HG03442 (cell line): ENCODE data around the gene ARVCF.

Experiments used
- ATAC-seq: cut with Tn5 transposase; IDR thresholded peaks from one replicate; pipeline ENCODE4 v1.9.1; 2021; ENCODE audit warnings: mild to moderate bottlenecking, moderate library complexity; ENCODE audit not compliant: unreplicated experiment

ARVCF gene

DNA sequence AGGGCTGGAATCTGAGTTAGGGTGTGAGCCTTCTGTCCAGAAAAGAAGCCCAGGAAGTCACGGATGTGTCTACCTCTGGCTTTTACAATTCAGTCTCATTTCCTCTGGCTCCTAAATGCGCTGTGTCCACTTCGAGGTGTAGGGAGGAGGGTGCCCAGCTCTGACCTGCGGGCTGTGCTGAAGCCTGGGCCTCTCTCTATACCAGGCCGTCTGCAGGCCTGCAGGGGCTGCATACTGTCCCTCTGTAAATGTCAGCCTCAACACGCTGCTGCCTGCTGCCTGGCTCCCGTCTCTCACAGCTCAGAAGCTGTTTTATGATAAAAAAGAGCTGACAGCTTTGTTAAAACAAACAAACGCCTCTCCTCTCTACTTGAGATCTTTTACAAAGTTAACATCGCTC, 14.5 kb downstream of the ARVCF start:
- ATAC-seq = no peak

DNA sequence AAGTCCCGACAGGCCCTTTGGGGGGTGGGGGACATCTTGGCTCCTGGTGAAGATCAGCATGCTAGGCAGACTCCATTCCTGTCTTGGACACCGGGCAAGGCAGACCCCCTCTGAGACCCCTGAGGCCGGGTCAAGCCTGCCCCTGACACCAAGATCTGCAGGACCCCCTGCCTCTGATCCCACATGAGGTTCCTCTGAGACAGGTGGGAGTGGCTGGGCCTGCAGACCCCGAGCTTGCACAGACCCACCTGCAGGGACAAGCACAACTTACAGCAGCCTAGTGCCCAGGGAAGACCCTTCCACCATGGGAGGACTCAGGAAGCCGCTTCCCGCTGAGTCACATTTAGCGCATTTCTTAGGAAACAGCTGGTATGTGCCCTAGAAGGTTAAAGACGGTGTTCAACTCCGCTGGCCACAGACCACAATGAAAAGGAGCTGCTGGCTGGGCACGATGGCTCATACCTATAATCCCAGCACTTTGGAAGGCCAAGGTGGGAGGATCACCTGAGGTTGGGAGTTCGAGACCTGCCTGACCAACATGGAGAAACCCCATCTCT, 15.5 kb downstream of the ARVCF start:
- ATAC-seq = no peak

GRCh38 chr22:20000246-20001081, 16.2 kb downstream of the ARVCF start:
- ATAC-seq = no peak

GRCh38 chr22:19998991-19999820, 17.4 kb downstream of the ARVCF start:
- ATAC-seq = no peak

DNA sequence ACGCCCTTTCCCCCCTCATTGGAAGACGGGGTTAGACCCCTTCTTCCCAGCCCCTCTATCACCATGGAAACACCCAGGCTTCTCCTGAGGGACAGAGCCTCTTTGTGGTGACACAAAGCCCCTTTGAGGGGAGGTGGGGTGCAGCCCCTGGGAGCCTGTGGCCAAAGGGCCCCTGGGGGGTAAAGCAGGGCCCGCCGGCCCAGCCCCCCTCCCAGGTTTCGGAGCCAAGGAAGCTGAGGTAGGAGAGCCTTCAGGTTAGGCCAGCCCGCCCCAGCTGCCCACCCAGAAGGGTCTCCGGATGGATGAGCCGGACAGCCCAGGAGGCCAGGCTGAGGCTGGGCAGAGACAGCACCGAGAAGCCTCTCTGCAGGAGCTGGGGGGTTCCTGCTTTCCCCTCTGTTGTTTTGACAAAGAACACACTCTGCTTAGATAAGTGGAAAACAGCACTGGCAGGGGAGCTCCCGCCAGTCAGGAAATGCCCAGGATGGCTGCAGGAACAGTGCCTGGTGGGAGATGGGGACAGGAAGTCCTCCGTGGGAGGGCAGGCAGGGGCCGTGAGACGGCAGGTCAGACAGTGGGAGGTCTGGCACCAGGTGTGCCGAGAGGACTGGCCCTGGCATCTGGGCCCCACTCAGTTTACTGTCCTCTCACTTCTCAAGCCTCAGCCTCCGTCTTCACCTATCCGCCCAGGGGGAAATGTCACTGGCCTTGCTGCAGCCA, 18.2 kb downstream of the ARVCF start:
- ATAC-seq = no peak

DNA sequence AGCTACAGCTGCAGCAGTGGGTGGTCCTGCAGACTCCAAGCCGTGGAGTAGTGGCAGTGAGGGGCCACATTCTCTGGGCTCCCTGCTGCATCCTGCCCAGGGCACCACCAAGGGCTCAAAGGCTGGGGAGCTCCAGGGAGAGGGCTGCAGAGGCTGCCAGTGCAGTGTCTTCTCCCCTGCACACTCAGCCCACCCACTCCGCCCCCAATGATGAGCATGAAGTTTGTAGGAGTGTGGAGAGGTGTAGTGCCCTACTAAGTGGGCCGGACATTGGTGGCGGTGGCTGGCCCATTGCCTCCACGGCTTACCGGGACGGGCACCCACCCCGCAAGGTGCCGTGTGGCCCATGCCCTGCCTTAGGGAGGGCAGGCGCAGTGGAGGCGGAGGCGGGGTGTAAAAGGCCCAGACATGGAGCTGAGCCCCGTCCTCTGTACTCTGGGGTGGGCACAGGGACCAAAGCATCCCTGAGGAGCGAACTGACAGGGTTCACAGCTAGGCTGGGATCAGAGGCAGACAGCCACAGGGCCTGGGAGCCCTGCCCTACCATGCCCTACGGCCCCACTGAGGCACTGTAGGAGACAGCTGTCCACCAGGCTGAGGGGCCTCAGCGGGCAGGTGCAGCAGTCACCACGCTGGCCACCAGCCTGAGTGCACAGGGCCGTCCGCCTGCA, 18.9 kb downstream of the ARVCF start:
- ATAC-seq = no peak

- ATAC-seq = no peak
These were observed 19.8 kb downstream of the ARVCF start for GRCh38 chr22:19996694-19997384.

GRCh38 chr22:19995611-19996339, 20.8 kb downstream of the ARVCF start:
- ATAC-seq = no peak

- no peak for ATAC-seq
These were observed 21.6 kb downstream of the ARVCF start for GRCh38 chr22:19994851-19995610.

GRCh38 chr22:19993926-19994325, 22.7 kb downstream of the ARVCF start:
- no peak for ATAC-seq

- ATAC-seq = no peak
These were observed 23.7 kb downstream of the ARVCF start for GRCh38 chr22:19992921-19993355.

DNA sequence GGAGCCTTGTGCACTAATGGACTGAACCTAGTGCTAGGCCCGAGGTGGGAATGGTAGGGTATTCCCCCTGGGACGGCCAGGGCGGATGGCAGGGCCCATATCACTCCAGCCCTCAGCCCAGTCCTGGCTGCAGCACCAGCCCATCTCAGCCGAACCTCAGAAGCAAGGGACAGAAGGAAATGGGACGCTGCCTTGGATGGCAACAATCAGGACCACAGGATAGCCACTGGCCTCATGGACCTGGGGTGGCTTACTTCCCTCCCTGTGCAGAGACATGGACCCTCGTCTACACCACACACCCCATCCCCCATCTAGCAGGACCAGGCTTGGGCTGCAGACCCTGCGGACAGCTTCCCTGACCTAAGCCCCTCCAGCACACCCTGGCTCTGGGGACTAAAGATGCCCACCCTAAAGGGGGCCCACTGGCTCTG, 24.1 kb downstream of the ARVCF start:
- no peak for ATAC-seq

DNA sequence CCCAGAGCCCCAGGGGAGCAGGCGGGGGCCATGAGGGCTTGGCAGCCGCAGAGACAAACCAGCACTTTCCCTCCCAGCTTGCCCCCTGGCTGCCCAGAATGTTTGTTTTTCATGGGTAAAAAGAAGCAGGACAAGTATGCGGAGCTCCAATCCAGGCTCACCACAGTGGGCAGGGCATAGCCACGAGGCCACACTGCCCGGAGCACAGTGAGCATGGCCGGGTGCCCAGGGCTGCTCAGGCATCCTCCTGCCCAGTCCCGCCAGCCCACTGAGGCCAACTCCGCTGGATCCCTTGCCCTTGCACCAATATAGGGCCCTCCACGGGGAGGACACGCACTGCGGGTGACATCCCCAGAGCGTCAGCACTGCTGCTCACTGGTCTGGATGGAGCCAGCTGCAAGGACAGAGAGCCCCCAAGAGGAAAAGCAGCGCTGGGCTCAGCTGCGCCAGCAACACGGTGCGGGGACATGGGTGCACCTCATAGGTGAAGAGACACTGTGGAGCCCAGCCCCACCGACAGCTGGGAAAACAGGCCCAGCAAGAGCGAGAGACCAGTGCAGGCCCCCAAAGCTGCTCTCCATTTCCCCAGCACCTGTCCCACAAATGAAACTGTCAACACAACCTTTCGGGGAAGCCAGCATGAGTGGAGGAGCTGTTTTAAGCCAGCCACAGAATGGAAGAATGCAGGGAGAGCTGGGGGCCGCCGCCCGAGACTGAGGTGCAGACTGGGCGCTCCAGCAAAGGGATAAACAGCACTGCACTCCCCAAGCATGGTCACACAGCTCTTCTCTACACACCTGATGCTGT, 24.8 kb downstream of the ARVCF start:
- ATAC-seq = no peak

DNA sequence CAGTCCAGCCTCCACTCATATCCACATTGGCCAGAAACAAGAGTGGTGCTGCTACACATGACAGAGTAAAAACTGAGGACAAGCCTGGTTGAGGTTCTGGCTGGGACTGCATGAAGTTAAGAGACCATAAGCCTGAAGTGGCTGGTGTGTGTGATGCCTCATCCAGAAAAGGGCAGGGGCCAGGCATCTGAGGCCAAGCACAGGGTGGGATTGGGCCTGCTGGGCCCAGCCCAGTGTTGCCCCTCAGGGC, 25.3 kb downstream of the ARVCF start:
- ATAC-seq = no peak

GRCh38 chr22:19990609-19991394, 25.8 kb downstream of the ARVCF start:
- ATAC-seq = no peak

DNA sequence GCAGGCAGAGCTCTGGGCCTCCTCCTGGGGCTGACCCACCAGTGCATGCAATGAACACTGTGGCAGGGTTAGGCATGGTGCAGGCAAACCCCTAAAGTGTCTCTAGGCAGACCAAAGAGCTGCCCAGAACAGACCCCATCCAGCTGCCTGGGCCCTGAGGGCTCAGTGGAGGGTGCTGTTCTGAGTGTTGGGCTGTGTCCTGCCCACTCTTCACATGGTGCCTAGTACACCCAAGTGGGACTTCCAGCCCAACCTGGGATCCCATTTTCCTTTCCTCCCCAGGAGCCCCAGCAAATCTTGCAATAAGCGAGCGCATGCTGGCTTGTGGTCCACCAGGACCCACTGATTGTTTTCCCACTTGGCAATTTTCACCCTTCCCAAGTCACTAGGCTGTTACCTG, 26.4 kb downstream of the ARVCF start:
- no peak for ATAC-seq

DNA sequence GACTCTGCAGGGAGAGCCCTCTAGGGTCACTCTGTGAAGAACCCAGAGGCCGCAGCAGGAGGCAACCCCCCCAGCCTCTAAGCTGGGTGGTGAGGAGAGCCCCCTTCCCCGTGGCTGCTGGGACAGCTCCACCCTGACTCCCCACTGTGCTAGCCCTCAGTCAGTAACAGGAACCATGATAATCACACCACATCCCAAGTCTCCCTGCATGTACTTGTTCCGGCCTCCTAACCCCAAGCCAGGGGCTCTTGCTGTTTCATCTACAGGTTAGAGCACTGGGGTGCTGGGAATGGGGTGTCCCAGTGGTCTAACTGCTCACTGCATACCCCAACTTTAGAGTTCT, 26.9 kb downstream of the ARVCF start:
- no peak for ATAC-seq
